ENCODE data around the gene EDN2.

EDN2 gene

GRCh38 chr1:41492341-41492848 lies 7.9 kb upstream of the EDN2 start:
- no peak overlapping the region for H3K27ac ChIP-seq
- TF ChIP-seq, protein P1, sequence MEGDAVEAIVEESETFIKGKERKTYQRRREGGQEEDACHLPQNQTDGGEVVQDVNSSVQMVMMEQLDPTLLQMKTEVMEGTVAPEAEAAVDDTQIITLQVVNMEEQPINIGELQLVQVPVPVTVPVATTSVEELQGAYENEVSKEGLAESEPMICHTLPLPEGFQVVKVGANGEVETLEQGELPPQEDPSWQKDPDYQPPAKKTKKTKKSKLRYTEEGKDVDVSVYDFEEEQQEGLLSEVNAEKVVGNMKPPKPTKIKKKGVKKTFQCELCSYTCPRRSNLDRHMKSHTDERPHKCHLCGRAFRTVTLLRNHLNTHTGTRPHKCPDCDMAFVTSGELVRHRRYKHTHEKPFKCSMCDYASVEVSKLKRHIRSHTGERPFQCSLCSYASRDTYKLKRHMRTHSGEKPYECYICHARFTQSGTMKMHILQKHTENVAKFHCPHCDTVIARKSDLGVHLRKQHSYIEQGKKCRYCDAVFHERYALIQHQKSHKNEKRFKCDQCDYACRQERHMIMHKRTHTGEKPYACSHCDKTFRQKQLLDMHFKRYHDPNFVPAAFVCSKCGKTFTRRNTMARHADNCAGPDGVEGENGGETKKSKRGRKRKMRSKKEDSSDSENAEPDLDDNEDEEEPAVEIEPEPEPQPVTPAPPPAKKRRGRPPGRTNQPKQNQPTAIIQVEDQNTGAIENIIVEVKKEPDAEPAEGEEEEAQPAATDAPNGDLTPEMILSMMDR (conservative IDR thresholded peaks at IDR 0.05): peak; percentile 52

- TF ChIP-seq, protein P1 (conservative IDR thresholded peaks at IDR 0.05): no peak
- H3K27ac ChIP-seq: no peak overlapping the region
Observed at GRCh38 chr1:41490911-41491310, 6.4 kb upstream of the EDN2 start.

- H3K27ac ChIP-seq: no peak overlapping the region
- TF ChIP-seq, protein P1 (conservative IDR thresholded peaks at IDR 0.05): no peak
Observed at GRCh38 chr1:41489561-41489960, 5.1 kb upstream of the EDN2 start.

DNA sequence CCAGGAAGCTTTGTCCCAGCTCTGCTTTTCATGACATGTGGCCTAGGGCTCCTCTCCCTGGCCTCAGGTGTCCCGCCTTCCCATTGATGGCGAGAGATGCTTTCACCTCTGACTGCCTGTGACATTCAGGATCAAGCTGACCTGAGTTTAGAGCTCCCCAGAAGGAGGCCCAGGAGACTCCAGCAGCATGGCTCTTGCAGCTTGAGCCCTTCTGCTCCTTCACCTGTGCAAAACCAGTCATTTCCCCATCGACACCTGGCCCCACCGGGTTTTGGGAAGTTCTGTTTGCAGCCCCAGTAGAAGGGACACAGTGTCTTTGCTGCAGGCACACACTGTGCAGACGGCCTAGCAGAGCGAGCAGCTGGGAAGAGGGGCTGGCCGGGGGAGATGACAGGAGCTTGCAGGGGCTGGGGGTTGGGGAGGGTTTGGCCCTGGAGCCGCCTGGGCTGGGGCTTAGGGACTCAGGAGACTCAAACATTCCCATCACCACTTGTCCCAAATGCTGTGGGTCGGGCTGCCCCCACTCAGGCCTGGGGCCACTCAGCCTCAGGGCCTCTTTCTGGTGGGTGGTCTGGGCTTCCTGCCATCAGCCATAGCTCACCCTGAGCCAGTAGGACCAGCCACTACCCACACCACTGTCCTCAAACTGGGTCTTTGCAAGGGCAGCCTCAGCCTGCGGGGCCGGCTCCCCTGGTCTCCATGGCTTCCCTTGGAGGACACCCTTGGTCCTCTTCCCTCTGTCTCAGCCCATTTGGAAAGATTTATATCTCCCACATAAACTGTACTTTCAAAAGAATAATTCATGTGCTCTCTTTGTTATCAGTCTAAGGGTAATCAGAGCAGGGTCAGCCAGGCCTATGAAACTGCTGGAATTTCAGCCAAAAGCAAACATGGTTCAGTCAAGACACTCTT lies 3.8 kb upstream of the EDN2 start:
- TF ChIP-seq, protein P1 (conservative IDR thresholded peaks at IDR 0.05): no peak
- H3K27ac ChIP-seq: no peak overlapping the region

DNA sequence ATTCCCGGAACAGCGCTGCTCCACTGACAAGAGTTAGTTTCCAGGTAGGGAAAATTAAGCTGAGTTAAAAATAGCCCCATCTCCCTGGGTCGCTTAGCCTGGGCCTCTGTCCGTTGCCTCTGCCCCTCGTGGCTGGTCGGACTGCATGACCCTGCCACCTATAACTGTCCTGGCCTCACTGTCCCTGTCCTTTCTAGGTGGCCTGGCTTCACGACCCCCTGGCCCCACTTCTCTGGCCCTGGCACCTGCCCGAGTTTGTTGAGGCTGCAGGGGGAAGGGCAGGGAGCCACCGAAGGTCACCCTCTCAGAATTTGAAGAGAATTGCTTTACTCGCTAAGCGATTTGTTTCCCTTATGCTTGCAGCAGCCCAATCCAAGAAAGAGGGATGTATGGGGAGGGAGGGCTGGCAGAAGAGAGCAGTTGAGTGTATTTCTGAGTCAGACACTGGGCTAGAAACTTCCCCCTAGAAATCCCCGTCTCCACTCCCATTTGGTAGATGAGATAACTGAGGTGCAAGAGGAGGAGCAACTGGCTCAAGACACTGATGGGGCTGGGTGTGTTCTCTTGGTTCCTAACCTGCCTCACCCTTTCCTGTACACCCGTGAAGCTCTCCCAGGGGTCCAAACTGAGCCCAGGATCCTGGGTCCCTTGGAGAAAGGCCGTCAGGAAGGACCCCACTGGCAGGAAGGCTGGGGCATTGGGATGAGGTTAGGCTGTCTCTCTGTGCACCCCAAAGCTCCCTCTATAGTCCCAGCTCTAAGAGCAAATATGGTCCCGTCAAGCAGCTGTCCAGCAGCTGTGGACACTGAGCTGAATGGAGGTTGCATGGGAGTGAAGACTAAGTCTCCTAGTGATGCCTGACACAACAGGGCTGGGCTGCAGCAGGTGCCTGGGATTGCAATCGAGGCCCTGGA lies 2.9 kb upstream of the EDN2 start:
- no peak overlapping the region for H3K27ac ChIP-seq
- TF ChIP-seq, protein P1 (conservative IDR thresholded peaks at IDR 0.05): no peak

DNA sequence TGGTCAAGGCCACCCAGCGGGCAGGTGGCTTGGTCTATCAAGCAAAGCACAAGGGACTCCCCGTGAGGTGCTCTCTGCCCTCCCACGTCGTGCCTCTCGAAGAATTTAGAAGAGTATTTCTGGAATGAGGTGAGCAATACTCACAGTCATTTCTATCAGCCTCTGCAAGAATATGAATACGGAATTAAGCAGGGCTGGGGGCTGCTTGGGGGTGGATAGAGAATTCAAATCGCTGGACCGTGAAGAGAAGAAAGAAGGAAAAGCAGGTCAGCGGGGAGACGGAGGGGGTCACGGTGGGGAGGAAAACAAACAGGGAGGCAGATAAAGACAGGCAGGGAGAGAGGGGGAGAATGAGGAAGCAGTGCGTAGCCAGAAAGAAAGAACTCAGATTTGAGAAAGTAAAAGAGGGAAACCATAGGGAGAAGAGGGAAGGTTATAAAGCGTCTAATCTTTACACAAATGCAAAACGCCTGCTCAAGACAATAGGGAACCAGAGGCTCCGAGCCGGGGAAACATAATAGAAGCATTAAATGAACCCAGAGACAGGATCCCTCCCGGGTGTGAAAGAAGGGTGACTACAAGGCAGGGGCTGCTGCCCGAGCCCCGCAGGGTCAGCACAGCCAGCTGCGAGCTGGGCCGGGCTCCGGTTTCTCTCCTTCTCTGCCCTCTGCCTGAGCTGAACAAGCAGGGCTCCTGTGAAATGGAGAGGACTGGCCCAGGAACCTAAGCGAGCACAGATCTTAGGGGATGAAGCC lies 2.1 kb upstream of the EDN2 start:
- TF ChIP-seq, protein P1 (conservative IDR thresholded peaks at IDR 0.05): no peak
- no peak overlapping the region; the same call in 1 of the 2 replicates for H3K27ac ChIP-seq

Data from VCaP (cell line).